Vagina (tissue), 2 donors: ENCODE data around the gene THTPA. TPM values are rescaled to one million over a fixed set of nuclear protein-coding genes. Genes with fewer than 3 reads are reported as not detected.
A peak's percentile ranks its signal among the peaks of the same experiment; 100 is the strongest.
"Not testable (repeated sequence)": the region's sequence is repeated elsewhere in the genome, so short reads cannot be mapped to it uniquely, and the experiment has no call there.

ENCODE experiments used
- DNase-seq, 2 donors: peaks; one replicate each; pipeline ENCODE4 v3.0.0-alpha.2; 2017; ENCODE audit errors: extremely low spot score in 2 of 2
- H3K27ac ChIP-seq: fragments of 200-600 bp; sonication (generic); one replicate; pipeline ENCODE4 v1.5.1; 2019
- H3K27me3 ChIP-seq: fragments of 200-600 bp; sonication (generic); one replicate; pipeline ENCODE4 v1.5.1; 2019
- H3K36me3 ChIP-seq, 2 donors: fragments of 200-600 bp; sonication (generic); one replicate each; pipeline ENCODE4 v1.5.1; 2017 to 2019
- H3K4me1 ChIP-seq: fragments of 200-600 bp; sonication (generic); one replicate; pipeline ENCODE4 v1.5.1; 2019
- H3K4me3 ChIP-seq, 2 donors: fragments of 200-600 bp; sonication (generic); 1 replicate in 1 of 2; 2 replicates in 1 of 2; pipeline ENCODE4 v1.5.1; 2016 to 2019
- H3K9me3 ChIP-seq: fragments of 200-600 bp; sonication (generic); one replicate; pipeline ENCODE4 v1.5.1; 2019
- CTCF ChIP-seq, 3 experiments: fragments of 450-650 bp in 2 of 3; fragments of 200-600 bp in 1 of 3; sonication (generic) in 1 of 3; IDR thresholded peaks; one replicate each; pipeline ENCODE4 v1.5.1; 2017 to 2019; ENCODE audit warnings: antibody characterized with exemption in 3 of 3, mild to moderate bottlenecking in 2 of 3, moderate library complexity in 2 of 3
- POLR2A ChIP-seq, 2 donors: fragments of 450-650 bp; IDR thresholded peaks; one replicate each; pipeline ENCODE4 v1.6.1; 2017; ENCODE audit warnings: antibody characterized with exemption in 2 of 2, mild to moderate bottlenecking in 2 of 2, moderate library complexity in 2 of 2
- POLR2AphosphoS5 ChIP-seq, 2 donors: sonication (generic); formaldehyde crosslinking; IDR thresholded peaks; one replicate each; pipeline ENCODE4 v1.9.0; 2017; ENCODE audit warnings: antibody characterized with exemption in 2 of 2, mild to moderate bottlenecking in 2 of 2, low read depth in 1 of 2; ENCODE audit not compliant: insufficient read depth in 1 of 2
- intact Hi-C: fragments of 100-400 bp; cut with DNase I; formaldehyde crosslinking; loops from one replicate; pipeline ENCODE4 v1.15.1; 2023
- total RNA-seq: library from RNA; depleted of rRNA; stranded (reverse); fragments of >200 nt; gene quantifications from one replicate; pipeline ENCODE4 v1.2.3, GENCODE V29; 2016

Gene THTPA
- total RNA-seq, 1 donor from 2014 or later = 15.0 TPM

DNA sequence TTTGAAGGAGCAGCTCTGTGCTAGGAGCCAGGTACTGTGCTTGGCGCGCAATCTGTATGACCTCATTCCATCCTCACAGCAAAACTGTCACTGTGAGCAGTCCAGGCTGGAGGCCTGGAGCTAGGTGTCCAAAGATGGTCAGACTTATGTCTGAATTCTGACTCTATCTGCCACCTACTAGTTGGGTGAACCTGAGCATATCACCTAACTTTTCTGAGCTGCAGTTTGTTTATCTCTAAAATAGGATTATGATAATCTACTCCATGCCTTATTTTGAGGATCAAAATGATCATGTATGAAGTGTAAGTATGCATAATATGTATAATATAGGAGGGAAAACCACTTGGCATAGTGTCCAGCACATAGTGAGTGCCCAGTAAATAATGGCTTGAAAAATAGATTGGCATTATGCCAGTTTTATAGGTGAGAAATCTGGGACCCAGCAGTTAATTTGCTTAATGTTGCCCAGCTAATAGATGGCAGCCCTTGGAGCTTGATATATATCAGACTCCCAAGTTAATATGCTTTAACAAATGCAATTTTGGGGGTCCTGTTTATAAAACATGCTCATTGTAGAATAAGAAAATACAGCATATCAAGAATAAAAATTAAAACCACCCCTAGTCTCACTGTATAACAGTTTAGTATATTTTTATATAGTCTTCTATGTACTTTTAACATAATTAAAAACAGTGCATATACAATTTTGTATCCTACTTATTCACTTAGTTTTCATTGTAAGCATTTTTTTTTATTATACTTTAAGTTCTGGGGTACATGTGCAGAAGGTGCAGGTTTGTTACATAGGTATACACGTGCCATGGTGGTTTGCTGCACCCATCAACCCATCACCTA, 27.1 kb downstream of the THTPA start:
- Histone ChIP-seq H3K36me3 (no peaks in the 10 kb centered on the region), H3K4me3 (no peak overlapping the region), H3K4me1 (peaks cover under 1% of the 10 kb centered on the region), H3K27me3 (no peaks in the 10 kb centered on the region), H3K27ac (no peak overlapping the region), H3K9me3 (no peaks in the 10 kb centered on the region)
- no peak for DNase-seq
- TF ChIP-seq CTCF (IDR thresholded peaks at IDR 0.05) = no peak
- intact Hi-C loops = no loop called here

- DNase-seq = peak in 1 of 2 donors; percentile 29
- intact Hi-C loops = not testable (repeated sequence)
These were observed 27.9 kb downstream of the THTPA start for GRCh38 chr14:23583761-23584526.

DNA sequence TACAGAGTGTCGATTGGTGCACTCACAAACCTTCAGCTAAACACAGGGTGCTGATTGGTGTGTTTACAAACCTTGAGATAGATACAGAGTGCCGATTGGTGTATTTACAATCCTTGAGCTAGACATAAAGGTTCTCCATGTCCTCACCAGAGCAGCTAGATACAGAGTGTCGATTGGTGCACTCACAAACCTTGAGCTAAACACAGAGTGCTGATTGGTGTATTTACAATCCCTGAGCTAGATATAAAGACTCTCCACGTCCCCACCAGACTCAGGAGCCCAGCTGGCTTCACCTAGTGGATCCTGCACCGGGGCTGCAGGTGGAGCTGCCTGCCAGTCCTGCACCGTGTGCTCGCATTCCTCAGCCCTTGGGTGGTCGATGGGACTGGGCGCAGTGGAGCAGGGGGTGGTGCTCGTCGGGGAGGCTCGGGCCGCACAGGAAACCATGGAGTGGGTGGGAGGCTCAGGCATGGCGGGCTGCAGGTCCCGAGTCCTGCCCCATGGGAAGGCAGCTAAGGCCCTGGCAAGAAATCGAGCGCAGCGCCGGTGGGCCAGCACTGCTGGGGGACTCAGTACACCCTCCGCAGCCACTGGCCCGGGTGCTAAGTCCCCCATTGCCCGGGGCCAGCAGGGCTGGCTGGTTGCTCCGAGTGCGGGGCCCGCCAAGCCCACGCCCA, 28.6 kb downstream of the THTPA start:
- H3K27ac ChIP-seq, intact Hi-C loops, H3K9me3 ChIP-seq, H3K4me3 ChIP-seq, H3K4me1 ChIP-seq, H3K27me3 ChIP-seq, H3K36me3 ChIP-seq: not testable (repeated sequence)
- DNase-seq = peak in 1 of 2 donors; percentile 52

More at GRCh38 chr14:23583761-23584526, 27.9 kb downstream of the THTPA start:
- H3K27me3 ChIP-seq, H3K9me3 ChIP-seq, H3K27ac ChIP-seq, H3K36me3 ChIP-seq, H3K4me3 ChIP-seq, H3K4me1 ChIP-seq: not testable (repeated sequence)

DNA sequence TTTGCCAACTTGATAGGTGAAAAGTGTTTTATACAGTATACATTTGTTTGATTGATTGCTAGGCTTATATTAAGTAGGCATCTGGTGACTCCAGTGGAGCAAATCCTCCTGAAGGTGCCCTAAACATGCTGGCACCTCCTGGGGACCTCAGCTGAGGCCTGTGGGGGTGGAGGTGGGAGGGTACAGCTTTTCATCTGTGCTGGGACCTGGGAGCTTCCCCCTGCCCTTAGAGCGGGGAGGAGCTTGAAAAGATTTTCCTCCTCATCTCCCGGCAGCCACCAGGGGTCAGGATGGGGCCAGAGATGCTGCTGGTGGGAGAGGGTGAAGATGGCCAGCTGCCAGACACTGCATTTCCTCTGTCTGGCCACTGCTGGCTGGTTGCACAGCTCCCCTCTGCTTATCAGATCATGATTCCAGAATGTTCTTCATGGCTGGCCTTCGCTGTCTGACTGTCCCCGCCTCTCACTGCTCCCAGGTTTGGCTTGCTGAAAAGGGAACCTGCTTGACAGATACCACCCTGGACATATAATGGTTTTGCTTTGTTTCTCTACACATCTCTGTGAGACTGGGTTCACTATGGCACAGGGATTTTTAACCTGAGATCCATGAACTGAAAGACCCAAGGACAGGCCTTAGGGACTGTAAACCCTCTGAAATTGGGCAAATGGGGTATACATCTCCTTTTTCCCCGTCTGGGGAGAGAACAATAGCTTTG, 33.0 kb downstream of the THTPA start:
- no peaks in the 10 kb centered on the region for H3K9me3 ChIP-seq
- TF ChIP-seq CTCF (IDR thresholded peaks at IDR 0.05) = peak; percentile 25 to 59 (median 31)
- TF ChIP-seq POLR2AphosphoS5 (IDR thresholded peaks at IDR 0.05; ENCODE audit: insufficient read depth in 1 of 2, low read depth in 1 of 2) = no peak
- intact Hi-C loops = no loop called here
- no peaks in the 10 kb centered on the region for H3K36me3 ChIP-seq
- no peaks in the 10 kb centered on the region for H3K27me3 ChIP-seq
- H3K27ac ChIP-seq = no peak overlapping the region
- no peak for DNase-seq
- H3K4me1 ChIP-seq = no peaks in the 10 kb centered on the region
- no peak overlapping the region for H3K4me3 ChIP-seq

DNA sequence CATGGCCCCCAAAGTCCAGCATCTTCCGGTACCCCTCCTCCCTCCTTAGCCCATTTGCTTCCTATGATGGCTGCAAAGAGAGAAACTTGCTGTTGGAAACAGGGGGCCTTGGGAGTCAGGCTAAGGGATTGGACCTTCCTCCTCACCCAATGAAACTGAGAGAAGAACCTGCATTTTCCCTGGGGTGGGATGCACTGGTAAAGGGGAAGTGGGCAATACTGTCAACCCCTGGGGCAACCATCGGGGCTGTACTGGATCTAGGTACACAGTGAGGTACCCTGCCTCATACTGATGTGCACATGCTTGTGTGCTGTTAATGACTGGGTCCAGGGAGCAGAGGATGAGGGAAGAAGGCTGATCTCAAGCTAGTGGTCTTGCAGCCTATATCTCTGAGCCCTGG, 33.5 kb downstream of the THTPA start:
- intact Hi-C loops = no loop called here
- Histone ChIP-seq H3K9me3 (no peaks in the 10 kb centered on the region), H3K4me1 (no peaks in the 10 kb centered on the region), H3K27me3 (no peaks in the 10 kb centered on the region), H3K36me3 (no peaks in the 10 kb centered on the region), H3K27ac (no peak overlapping the region), H3K4me3 (no peak overlapping the region)
- no peak for DNase-seq
- TF ChIP-seq CTCF (IDR thresholded peaks at IDR 0.05) (no peak), POLR2A (IDR thresholded peaks at IDR 0.05) (no peak), POLR2AphosphoS5 (IDR thresholded peaks at IDR 0.05; ENCODE audit: insufficient read depth in 1 of 2, low read depth in 1 of 2) (no peak)
